T-cell (primary cell): ENCODE data around the gene IL17D. TPM values are rescaled to one million over a fixed set of nuclear protein-coding genes. Genes with fewer than 3 reads are reported as not detected.

ENCODE experiments used
- ATAC-seq, 4 experiments: fragments of 200-7000 bp in 3 of 4; fragments of 150-1000 bp in 1 of 4; cut with Tn5 transposase; replicated peaks in 1 of 4; 1 replicate in 3 of 4; 2 replicates in 1 of 4; pipeline ENCODE4 v1.10.0; 2021; ENCODE audit warnings: moderate library complexity in 3 of 4, mild to moderate bottlenecking in 2 of 4, moderate number of reproducible peaks in 1 of 4
- CTCF ChIA-PET, 2 donors: fragments of 300-600 bp; sonication (Branson Sonifier 250); formaldehyde crosslinking; loops; one replicate each; lab custom pipeline; 2022; ENCODE audit warnings: antibody characterized with exemption in 2 of 2; lab: Charles Lee
- POLR2A ChIA-PET, 2 donors: fragments of 300-600 bp; sonication (Branson Sonifier 250); formaldehyde crosslinking; loops; one replicate each; lab custom pipeline; 2022; ENCODE audit warnings: antibody characterized with exemption in 2 of 2; lab: Charles Lee
- DNase-seq, 35 experiments: peaks; one replicate each; pipeline versions ENCODE4 v3.0.0 to v3.0.0-alpha.2; 2013 to 2023
- H3K27ac ChIP-seq: one replicate; pipeline ENCODE4 v1.5.1; 2013; ENCODE audit warnings: low read length
- H3K27me3 ChIP-seq, 2 experiments: replicated peaks in 1 of 2; 1 replicate in 1 of 2; 2 replicates in 1 of 2; pipeline versions ENCODE4 v1.6.1 to v1.7.0; 2013; ENCODE audit warnings: low read length in 1 of 2, mixed read lengths in 1 of 2; ENCODE audit not compliant: control insufficient read depth in 2 of 2, insufficient read depth in 2 of 2; ENCODE audit errors: extremely low read depth in 1 of 2
- H3K36me3 ChIP-seq, 2 donors: 1 replicate in 1 of 2; 2 replicates in 1 of 2; pipeline versions ENCODE4 v1.6.1 to v1.7.0; 2013; ENCODE audit warnings: low read length in 1 of 2; ENCODE audit not compliant: control insufficient read depth in 2 of 2, insufficient read depth in 1 of 2; ENCODE audit errors: extremely low read depth in 1 of 2
- H3K4me1 ChIP-seq, 2 experiments: 1 replicate in 1 of 2; 2 replicates in 1 of 2; pipeline versions ENCODE4 v1.6.1 to v1.7.0; 2013; ENCODE audit warnings: low read length in 2 of 2, mixed read lengths in 1 of 2; ENCODE audit not compliant: insufficient read depth in 2 of 2, control insufficient read depth in 1 of 2; ENCODE audit errors: extremely low read depth in 1 of 2
- H3K4me3 ChIP-seq, 2 donors: 1 replicate in 1 of 2; 2 replicates in 1 of 2; pipeline versions ENCODE4 v1.5.1 to v1.7.0; 2013; ENCODE audit warnings: mild to moderate bottlenecking in 2 of 2, low read length in 1 of 2, moderate library complexity in 1 of 2; ENCODE audit not compliant: control insufficient read depth in 1 of 2; ENCODE audit errors: extremely low read depth in 1 of 2
- H3K9me3 ChIP-seq: 2 replicates; pipeline ENCODE4 v1.7.0; 2013
- H3K27ac Mint-ChIP-seq, 2 donors: one replicate each; pipeline ENCODE4 v1.8.0; 2020 to 2021; ENCODE audit warnings: mild to moderate bottlenecking in 2 of 2, mixed read lengths in 2 of 2
- H3K27me3 Mint-ChIP-seq, 2 donors: one replicate each; pipeline ENCODE4 v1.8.0; 2021 to 2022; ENCODE audit warnings: mixed read lengths in 2 of 2
- H3K36me3 Mint-ChIP-seq: one replicate; pipeline ENCODE4 v1.8.0; 2021; ENCODE audit warnings: mixed read lengths
- H3K4me1 Mint-ChIP-seq, 3 donors: one replicate each; pipeline ENCODE4 v1.8.0; 2020 to 2022; ENCODE audit warnings: mixed read lengths in 3 of 3, mild to moderate bottlenecking in 1 of 3
- H3K4me3 Mint-ChIP-seq, 3 donors: one replicate each; pipeline ENCODE4 v1.8.0; 2020 to 2022; ENCODE audit warnings: mild to moderate bottlenecking in 3 of 3, mixed read lengths in 3 of 3, moderate library complexity in 3 of 3
- H3K9me3 Mint-ChIP-seq, 3 donors: one replicate each; pipeline ENCODE4 v1.8.0; 2020 to 2022; ENCODE audit warnings: mixed read lengths in 3 of 3
- WGBS: methylation state at CpG from one replicate; pipeline ENCODE4 v1.1.5; 2013; ENCODE audit warnings: missing lambda C conversion rate; ENCODE audit not compliant: insufficient coverage; 5-methylcytosine and 5-hydroxymethylcytosine counted together
- total RNA-seq, 35 experiments: library from RNA in 6 of 35; stranded (reverse) in 6 of 35; fragments of 120-200 nt in 1 of 35; gene quantifications; one replicate each; pipeline versions ENCODE4 v1.2.1 to v1.2.4 and lab custom pipeline; 2013 to 2026

Gene IL17D
- total RNA-seq, 5 donors from 2014 or later (not counting 1 experiment from before 2014, with no cell fraction given), result 0.13 to 0.20 (median 0.16) TPM; not detected in 2

DNA sequence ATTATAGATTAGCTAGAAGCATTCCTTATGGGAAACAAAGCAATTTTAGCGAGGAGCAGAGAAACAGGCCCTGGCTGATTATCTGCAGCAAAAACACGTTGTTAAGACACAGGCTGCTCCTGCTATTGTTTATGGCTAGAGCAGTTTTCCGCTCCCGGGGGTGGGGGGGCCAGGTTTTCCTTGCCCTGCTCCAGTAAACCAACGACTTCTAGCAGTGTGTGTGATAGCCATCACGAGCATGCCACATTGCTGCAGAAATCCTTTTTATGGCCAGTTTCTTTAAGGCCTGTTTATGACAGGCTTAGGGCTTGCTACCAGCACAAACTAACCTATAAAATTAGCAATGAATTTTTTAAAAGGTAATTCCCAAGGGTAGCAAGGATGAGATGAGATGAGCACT lies 18.4 kb upstream of the IL17D start:
- no peaks in the 10 kb centered on the region for H3K9me3 ChIP-seq
- no peak overlapping the region for H3K4me3 ChIP-seq
- 79% methylated on average over 4 of the region's 6 CpGs for WGBS
- POLR2A ChIA-PET, result no interaction called here
- H3K4me1 ChIP-seq, result no peaks in the 10 kb centered on the region
- Mint-ChIP-seq H3K27ac (no peak overlapping the region), H3K4me1 (no peaks in the 10 kb centered on the region), H3K4me3 (no peak overlapping the region), H3K27me3 (no peaks in the 10 kb centered on the region), H3K9me3 (no peaks in the 10 kb centered on the region), H3K36me3 (peaks cover 27% of the 10 kb centered on the region)
- CTCF ChIA-PET, result no interaction called here
- H3K27me3 ChIP-seq, result no peaks in the 10 kb centered on the region
- no peak overlapping the region for H3K27ac ChIP-seq
- ATAC-seq, result no peak
- no peaks in the 10 kb centered on the region for H3K36me3 ChIP-seq
- no peak for DNase-seq

DNA sequence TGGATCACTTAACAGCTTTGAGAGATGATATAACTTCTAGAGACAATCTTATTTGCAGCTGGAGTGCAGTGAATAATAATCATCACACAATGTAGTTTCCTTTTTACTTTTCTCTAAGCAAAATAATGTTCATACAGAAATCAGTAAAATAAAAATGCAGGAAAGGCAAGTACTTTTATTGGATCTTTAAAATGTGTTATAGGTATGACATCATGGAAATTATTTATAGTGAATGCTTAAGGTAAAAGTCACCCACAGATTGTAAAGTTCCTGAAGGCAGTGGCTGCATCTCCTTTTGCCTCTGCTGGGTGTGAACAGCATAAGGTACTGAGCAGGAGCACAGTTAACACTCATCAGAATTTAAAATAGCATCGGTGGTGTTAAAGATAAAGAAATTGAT lies 17.3 kb upstream of the IL17D start:
- Histone ChIP-seq H3K36me3 (peaks cover 0 to 4% of the 10 kb centered on the region in 2 donors), H3K27me3 (no peaks in the 10 kb centered on the region), H3K27ac (no peak overlapping the region), H3K9me3 (no peaks in the 10 kb centered on the region), H3K4me1 (no peaks in the 10 kb centered on the region), H3K4me3 (no peak overlapping the region)
- Mint-ChIP-seq H3K36me3 (peaks cover 26% of the 10 kb centered on the region), H3K4me3 (no peak overlapping the region), H3K4me1 (no peaks in the 10 kb centered on the region), H3K27me3 (no peaks in the 10 kb centered on the region), H3K27ac (no peak overlapping the region), H3K9me3 (no peaks in the 10 kb centered on the region)
- ChIA-PET CTCF (interaction anchor here in 1 of 2 donors (0.7 kb wide), 1 partner anchor 35 kb away, joined by 9 read pairs; no protein-coding TSS in a partner anchor), POLR2A (interaction anchor here in 1 of 2 donors (0.6 kb wide), 1 partner anchor 123 kb away, joined by 10 read pairs; no protein-coding TSS in a partner anchor)
- DNase-seq (no peak), ATAC-seq (no peak)
- WGBS, result no CpG with 5 or more reads among the region's 1 CpG

DNA sequence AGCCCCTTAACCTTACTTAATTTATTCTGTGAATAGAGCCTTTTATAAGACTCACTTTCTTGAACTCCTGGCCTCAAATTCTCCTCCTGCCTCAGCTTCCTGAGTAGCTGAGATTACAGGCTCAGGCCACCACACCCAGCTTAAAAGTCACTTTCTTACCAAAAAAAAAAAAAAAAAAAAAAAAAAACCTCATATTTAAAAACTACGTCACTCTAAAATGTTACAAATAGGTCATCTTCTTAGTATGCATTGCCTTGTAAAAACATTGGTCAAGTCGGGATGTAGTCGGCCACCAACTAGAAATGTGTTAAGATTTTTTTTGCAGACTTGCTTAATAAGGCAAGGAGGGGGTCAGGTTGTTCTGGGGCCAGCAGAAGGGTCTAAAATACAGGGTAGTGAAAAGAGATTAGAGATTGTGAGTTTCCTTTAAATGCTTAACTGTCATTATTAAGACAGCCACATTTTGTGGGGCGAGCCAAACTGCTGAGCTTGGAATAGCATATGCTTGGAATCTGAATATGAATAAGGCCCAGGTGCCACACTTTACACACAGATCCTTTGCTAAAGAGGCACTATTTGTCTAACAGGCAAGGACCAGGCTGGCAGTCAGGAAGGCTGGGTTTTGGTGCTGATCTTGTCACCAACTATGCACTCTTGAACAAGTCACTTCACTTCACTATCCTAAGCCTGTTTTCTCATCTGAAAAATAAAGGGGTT lies 16.5 kb upstream of the IL17D start:
- CTCF ChIA-PET, result interaction anchor here in 1 of 2 donors (0.7 kb wide), 1 partner anchor 34 kb away, joined by 9 read pairs; no protein-coding TSS in a partner anchor
- no peak overlapping the region for H3K27ac Mint-ChIP-seq

DNA sequence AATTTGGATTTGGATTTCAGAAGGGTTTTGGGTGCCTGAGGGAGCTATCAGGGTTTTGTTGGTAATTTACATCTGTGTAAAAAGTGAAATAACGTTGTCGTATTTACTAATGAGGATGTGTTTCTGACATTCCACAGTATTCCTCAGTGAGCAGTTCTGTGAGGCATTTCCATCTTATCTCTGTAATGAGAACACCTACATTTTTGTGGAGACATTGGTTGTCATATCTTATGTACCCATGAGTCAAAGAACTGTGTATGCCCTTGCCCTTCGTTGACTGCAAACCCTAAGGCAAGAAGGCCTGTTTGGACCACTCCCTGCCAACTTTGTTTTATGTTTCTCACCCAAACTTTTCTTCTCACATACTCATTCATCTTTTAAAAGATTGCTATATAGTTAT lies 14.2 kb upstream of the IL17D start:
- no peak overlapping the region for H3K4me3 Mint-ChIP-seq
- Histone ChIP-seq H3K9me3 (no peaks in the 10 kb centered on the region), H3K36me3 (peaks cover 0 to 4% of the 10 kb centered on the region in 2 donors), H3K27ac (no peak overlapping the region), H3K4me3 (no peak overlapping the region), H3K4me1 (no peaks in the 10 kb centered on the region), H3K27me3 (peaks cover 0 to 6% of the 10 kb centered on the region in 2 experiments)
- POLR2A ChIA-PET, result no interaction called here
- ATAC-seq (no peak), DNase-seq (no peak)
- no CpG with 5 or more reads among the region's 3 CpGs for WGBS
- H3K27me3 Mint-ChIP-seq, result no peaks in the 10 kb centered on the region
- H3K9me3 Mint-ChIP-seq, result no peaks in the 10 kb centered on the region
- CTCF ChIA-PET, result no interaction called here
- no peaks in the 10 kb centered on the region for H3K4me1 Mint-ChIP-seq
- peaks cover 21% of the 10 kb centered on the region for H3K36me3 Mint-ChIP-seq
- no peak overlapping the region for H3K27ac Mint-ChIP-seq

More for the DNA sequence above, 16.5 kb upstream of the IL17D start:
- Mint-ChIP-seq H3K9me3 (no peaks in the 10 kb centered on the region), H3K4me1 (no peaks in the 10 kb centered on the region), H3K36me3 (peaks cover 26% of the 10 kb centered on the region), H3K27me3 (no peaks in the 10 kb centered on the region), H3K4me3 (no peak overlapping the region)
- Histone ChIP-seq H3K27ac (no peak overlapping the region), H3K4me1 (no peaks in the 10 kb centered on the region), H3K4me3 (no peak overlapping the region), H3K9me3 (no peaks in the 10 kb centered on the region), H3K27me3 (no peaks in the 10 kb centered on the region), H3K36me3 (peaks cover 0 to 4% of the 10 kb centered on the region in 2 donors)
- 92% methylated on average over 2 of the region's 4 CpGs for WGBS
- ATAC-seq (no peak), DNase-seq (no peak)
- POLR2A ChIA-PET, result interaction anchor here in 1 of 2 donors (0.6 kb wide), 1 partner anchor 124 kb away, joined by 10 read pairs; no protein-coding TSS in a partner anchor

DNA sequence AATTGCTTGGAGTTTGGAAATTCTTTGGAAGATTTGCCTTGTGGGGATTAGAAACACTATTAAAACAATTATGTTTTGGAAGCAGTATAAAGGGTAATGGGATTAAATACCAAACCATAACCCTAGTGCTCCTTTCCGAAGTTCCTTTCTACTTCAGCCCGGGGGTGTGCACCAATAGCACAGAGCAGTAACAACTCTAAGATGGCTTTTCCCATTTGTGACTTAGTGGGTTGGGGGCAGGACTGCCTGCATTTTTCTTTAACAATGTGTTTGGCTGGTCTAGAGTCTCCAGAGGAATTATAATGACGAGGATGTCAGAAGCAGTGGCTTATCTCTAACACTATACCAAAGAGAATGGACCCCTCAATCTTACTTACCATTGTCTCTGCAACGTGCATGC lies 11.9 kb upstream of the IL17D start:
- Mint-ChIP-seq H3K27me3 (peaks cover 6 to 9% of the 10 kb centered on the region in 2 donors), H3K27ac (no peak overlapping the region), H3K4me1 (no peaks in the 10 kb centered on the region), H3K4me3 (no peak overlapping the region), H3K36me3 (peaks cover 19% of the 10 kb centered on the region), H3K9me3 (no peaks in the 10 kb centered on the region)
- Histone ChIP-seq H3K36me3 (peaks cover 0 to 4% of the 10 kb centered on the region in 2 donors), H3K4me3 (no peak overlapping the region), H3K27ac (no peak overlapping the region), H3K9me3 (no peaks in the 10 kb centered on the region), H3K27me3 (peaks cover 0 to 12% of the 10 kb centered on the region in 2 experiments), H3K4me1 (no peaks in the 10 kb centered on the region)
- CTCF ChIA-PET, result no interaction called here
- POLR2A ChIA-PET, result no interaction called here
- ATAC-seq (no peak), DNase-seq (no peak)
- WGBS, result no CpG with 5 or more reads among the region's 4 CpGs

DNA sequence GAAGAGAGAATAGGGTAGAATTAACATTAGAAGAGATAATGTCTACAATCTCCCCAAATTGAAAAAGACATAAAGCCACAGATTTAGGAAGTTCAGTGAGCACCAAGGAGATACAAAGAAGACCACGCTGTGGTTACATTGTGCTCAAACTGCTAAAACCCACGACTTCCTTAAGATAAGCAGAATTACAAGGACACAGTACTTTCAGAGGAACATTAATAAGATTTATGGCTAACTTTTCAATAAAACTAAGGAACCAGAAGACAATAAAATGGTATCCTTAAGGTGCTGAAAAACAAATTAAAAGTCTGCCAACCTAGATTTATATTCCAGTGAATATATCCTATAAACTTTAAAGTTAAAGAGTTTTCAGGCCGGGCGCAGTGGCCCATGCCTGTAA lies 7.4 kb upstream of the IL17D start:
- ChIA-PET POLR2A (no interaction called here), CTCF (no interaction called here)
- Mint-ChIP-seq H3K27ac (no peak overlapping the region), H3K4me3 (no peak overlapping the region), H3K27me3 (peaks cover 32 to 34% of the 10 kb centered on the region in 2 donors), H3K4me1 (no peaks in the 10 kb centered on the region), H3K36me3 (no peaks in the 10 kb centered on the region), H3K9me3 (no peaks in the 10 kb centered on the region)
- WGBS, result no CpG with 5 or more reads among the region's 4 CpGs
- no peak overlapping the region for H3K27ac ChIP-seq
- no peaks in the 10 kb centered on the region for H3K36me3 ChIP-seq
- ATAC-seq (no peak), DNase-seq (no peak)
- no peaks in the 10 kb centered on the region for H3K9me3 ChIP-seq
- H3K4me3 ChIP-seq, result no peak overlapping the region
- H3K4me1 ChIP-seq, result no peaks in the 10 kb centered on the region
- peaks cover 0 to 29% of the 10 kb centered on the region in 2 experiments for H3K27me3 ChIP-seq
